Fibroblast of villous mesenchyme (primary cell): ENCODE data around the gene POLE. TPM values are rescaled to one million over a fixed set of nuclear protein-coding genes. Genes with fewer than 3 reads are reported as not detected.

Experiments
- DNase-seq: peaks from one replicate; pipeline ENCODE4 v3.0.0-alpha.2; 2010; ENCODE audit warnings: low read depth
- H3K4me3 ChIP-seq: 2 replicates; pipeline ENCODE4 v1.5.1; 2011; ENCODE audit warnings: low read depth, mild to moderate bottlenecking, low read length
- CTCF ChIP-seq: IDR thresholded peaks from 2 replicates; pipeline ENCODE4 v1.5.1; 2012; ENCODE audit warnings: low read depth, mild to moderate bottlenecking, low read length; ENCODE audit not compliant: insufficient read depth
- total RNA-seq: library from RNA; depleted of rRNA; stranded (reverse); fragments of >200 nt; gene quantifications from 2 replicates; pipeline ENCODE4 v1.2.3, GENCODE V29; 2012

The POLE gene
- total RNA-seq, 1 donor = 26.3 TPM

GRCh38 chr12:132657004-132657727, 30.0 kb downstream of the POLE start:
- H3K4me3 ChIP-seq = no peak overlapping the region
- no peak for TF ChIP-seq CTCF
- DNase-seq = peak; percentile 1

- DNase-seq = no peak
- TF ChIP-seq CTCF = no peak
Measured at GRCh38 chr12:132653567-132654290, 33.4 kb downstream of the POLE start.

GRCh38 chr12:132651444-132652100, 35.6 kb downstream of the POLE start:
- H3K4me3 ChIP-seq = no peak overlapping the region
- TF ChIP-seq CTCF = no peak
- no peak for DNase-seq

More at GRCh38 chr12:132653567-132654290, 33.4 kb downstream of the POLE start:
- H3K4me3 ChIP-seq = no peak overlapping the region

GRCh38 chr12:132649226-132649945, 37.8 kb downstream of the POLE start:
- DNase-seq = no peak
- no peak overlapping the region for H3K4me3 ChIP-seq
- no peak for TF ChIP-seq CTCF

GRCh38 chr12:132648616-132649225, 38.4 kb downstream of the POLE start:
- DNase-seq = no peak
- no peak for TF ChIP-seq CTCF

GRCh38 chr12:132647858-132648257, 39.3 kb downstream of the POLE start:
- no peak for DNase-seq
- no peak for TF ChIP-seq CTCF
- H3K4me3 ChIP-seq = no peak overlapping the region

More at GRCh38 chr12:132648616-132649225, 38.4 kb downstream of the POLE start:
- H3K4me3 ChIP-seq = no peak overlapping the region
